GM23338 (cell line): Measurements from ENCODE around the gene ZNF766. TPM values are rescaled to one million over a fixed set of nuclear protein-coding genes. Genes with fewer than 3 reads are reported as not detected.

Experiments used
- ATAC-seq: fragments of 200-7000 bp; cut with Tn5 transposase; 3 replicates; pipeline ENCODE4 v1.9.1; 2020
- DNase-seq: peaks from one replicate; pipeline ENCODE4 v3.0.0-alpha.2; 2015; ENCODE audit warnings: low spot score
- H2AFZ ChIP-seq: fragments of 200-600 bp; sonication (generic); 2 replicates; pipeline ENCODE4 v1.8.0; 2016; ENCODE audit warnings: antibody characterized with exemption, mild to moderate bottlenecking, moderate library complexity
- H3F3A ChIP-seq: fragments of 200-600 bp; sonication (generic); replicated peaks from 2 replicates; pipeline ENCODE4 v1.8.0; 2017; ENCODE audit warnings: antibody characterized with exemption, mixed run types, low read depth
- H3K27ac ChIP-seq: fragments of 200-600 bp; sonication (generic); 2 replicates; pipeline ENCODE4 v1.6.1; 2016; ENCODE audit warnings: low read depth
- H3K27me3 ChIP-seq: fragments of 200-600 bp; sonication (generic); 2 replicates; pipeline ENCODE4 v1.8.0; 2016; ENCODE audit warnings: mild to moderate bottlenecking, mixed run types, moderate library complexity; ENCODE audit not compliant: insufficient read depth
- H3K36me3 ChIP-seq: fragments of 200-600 bp; sonication (generic); 2 replicates; pipeline ENCODE4 v1.8.0; 2016; ENCODE audit warnings: mild to moderate bottlenecking; ENCODE audit not compliant: insufficient read depth
- H3K4me1 ChIP-seq: fragments of 200-600 bp; sonication (generic); 2 replicates; pipeline ENCODE4 v1.8.0; 2016; ENCODE audit warnings: mild to moderate bottlenecking, moderate library complexity; ENCODE audit not compliant: insufficient read depth
- H3K4me2 ChIP-seq: fragments of 200-600 bp; sonication (generic); 2 replicates; pipeline ENCODE4 v1.7.1; 2017; ENCODE audit warnings: mixed run types
- H3K4me3 ChIP-seq: fragments of 200-600 bp; sonication (generic); 2 replicates; pipeline ENCODE4 v1.6.1; 2016; ENCODE audit warnings: mixed run types
- H3K79me2 ChIP-seq: fragments of 200-600 bp; sonication (generic); replicated peaks from 2 replicates; pipeline ENCODE4 v1.8.0; 2017; ENCODE audit warnings: mild to moderate bottlenecking; ENCODE audit not compliant: insufficient read depth
- H3K9me2 ChIP-seq: fragments of 200-600 bp; sonication (generic); 2 replicates; pipeline ENCODE4 v1.8.0; 2017; ENCODE audit not compliant: insufficient read depth
- H4K20me1 ChIP-seq: fragments of 200-600 bp; sonication (generic); replicated peaks from 2 replicates; pipeline ENCODE4 v1.8.0; 2017; ENCODE audit warnings: mild to moderate bottlenecking; ENCODE audit not compliant: insufficient read depth
- H3K27ac Mint-ChIP-seq: 2 replicates; pipeline ENCODE4 v1.8.0; 2020; ENCODE audit warnings: inconsistent platforms, mild to moderate bottlenecking, moderate library complexity, mixed read lengths
- H3K27me3 Mint-ChIP-seq: 3 replicates; pipeline ENCODE4 v1.8.0; 2022; ENCODE audit warnings: low read depth, mild to moderate bottlenecking, moderate library complexity, mixed read lengths, inconsistent platforms; ENCODE audit not compliant: insufficient read depth, poor library complexity
- H3K36me3 Mint-ChIP-seq: 3 replicates; pipeline ENCODE4 v1.8.0; 2021; ENCODE audit warnings: low read depth, mild to moderate bottlenecking, inconsistent platforms, moderate library complexity, mixed read lengths
- H3K4me1 Mint-ChIP-seq: 3 replicates; pipeline ENCODE4 v1.8.0; 2020; ENCODE audit warnings: mild to moderate bottlenecking, inconsistent platforms, mixed read lengths
- H3K4me3 Mint-ChIP-seq: 3 replicates; pipeline ENCODE4 v1.8.0; 2021; ENCODE audit warnings: moderate library complexity, mild to moderate bottlenecking, inconsistent platforms, mixed read lengths
- H3K9me3 Mint-ChIP-seq: 3 replicates; pipeline ENCODE4 v1.8.0; 2020; ENCODE audit warnings: moderate library complexity, mild to moderate bottlenecking, inconsistent platforms, mixed read lengths
- CREB1 ChIP-seq: fragments of 250-450 bp; sonication (Bioruptor Pico); IDR thresholded peaks from 2 replicates; pipeline ENCODE4 v1.5.0; 2020; ENCODE audit warnings: low read depth, mild to moderate bottlenecking, moderate library complexity
- EZH2 ChIP-seq: fragments of 200-600 bp; sonication (generic); IDR thresholded peaks from one replicate; pipeline ENCODE4 v1.8.0; 2017; ENCODE audit warnings: antibody characterized with exemption, mild to moderate bottlenecking, low read depth; ENCODE audit not compliant: unreplicated experiment
- EZH2phosphoT487 ChIP-seq: fragments of 200-600 bp; sonication (generic); IDR thresholded peaks from one replicate; pipeline ENCODE4 v1.8.1; 2018; ENCODE audit warnings: antibody characterized with exemption; ENCODE audit not compliant: unreplicated experiment
- JUNB ChIP-seq: IDR thresholded peaks from one replicate; pipeline ENCODE4 v1.6.1; 2016; ENCODE audit warnings: antibody characterized with exemption; ENCODE audit not compliant: unreplicated experiment
- NANOG ChIP-seq: IDR thresholded peaks from 2 replicates; pipeline ENCODE4 v1.6.1; 2016; ENCODE audit warnings: antibody characterized with exemption, borderline replicate concordance
- POLR2AphosphoS5 ChIP-seq: IDR thresholded peaks from 2 replicates; pipeline ENCODE4 v1.6.1; 2016; ENCODE audit warnings: antibody characterized with exemption, low read depth
- STAT1 ChIP-seq: IDR thresholded peaks from one replicate; pipeline ENCODE4 v1.6.1; 2016; ENCODE audit warnings: antibody characterized with exemption; ENCODE audit not compliant: unreplicated experiment
- ZNF114 ChIP-seq: fragments of 250-450 bp; sonication (Bioruptor Pico); IDR thresholded peaks from 2 replicates; pipeline ENCODE4 v1.5.0; 2020; ENCODE audit warnings: mild to moderate bottlenecking, moderate library complexity
- ZNF331 ChIP-seq: fragments of 250-450 bp; sonication (Bioruptor Pico); IDR thresholded peaks from 2 replicates; pipeline ENCODE4 v1.5.0; 2020; ENCODE audit warnings: low read depth, mild to moderate bottlenecking, moderate library complexity
- polyA plus RNA-seq: library from polyadenylated mRNA; unstranded; fragments of >200 nt; fragmentation: Nextera tagmentation; extraction: Ambion mirVana; gene quantifications from 2 replicates; pipeline ENCODE4 v1.2.1, GENCODE V29; 2016
- total RNA-seq: library from RNA; depleted of rRNA; stranded (reverse); fragments of >200 nt; shearing (Covaris generic); gene quantifications from 2 replicates; pipeline ENCODE4 v1.2.3, GENCODE V29; 2014
- TF ChIP-seq, protein P1 (sequence below): IDR thresholded peaks from one replicate; pipeline ENCODE4 v1.6.1; 2018; ENCODE audit warnings: antibody characterized with exemption; ENCODE audit not compliant: unreplicated experiment
- TF ChIP-seq, protein P2 (sequence below): fragments of 250-450 bp; sonication (Bioruptor Pico); IDR thresholded peaks from 2 replicates; pipeline ENCODE4 v1.5.0; 2020; ENCODE audit warnings: mild to moderate bottlenecking, moderate library complexity
- TF ChIP-seq, protein P3 (sequence below), 2 experiments: fragments of 200-600 bp in 1 of 2; sonication (generic) in 1 of 2; conservative IDR thresholded peaks; 2 replicates each; pipeline versions ENCODE4 v1.5.1 to v1.6.1; 2016 to 2017; ENCODE audit warnings: antibody characterized with exemption in 2 of 2, low read depth in 2 of 2, mild to moderate bottlenecking in 2 of 2, moderate library complexity in 1 of 2
- TF ChIP-seq, protein P4 (sequence below): IDR thresholded peaks from 2 replicates; pipeline ENCODE4 v1.6.1; 2016; ENCODE audit warnings: antibody characterized with exemption

The ZNF766 gene
- total and polyA plus RNA-seq, 2 experiments from 2014 or later, result 22.1 to 29.3 TPM

DNA sequence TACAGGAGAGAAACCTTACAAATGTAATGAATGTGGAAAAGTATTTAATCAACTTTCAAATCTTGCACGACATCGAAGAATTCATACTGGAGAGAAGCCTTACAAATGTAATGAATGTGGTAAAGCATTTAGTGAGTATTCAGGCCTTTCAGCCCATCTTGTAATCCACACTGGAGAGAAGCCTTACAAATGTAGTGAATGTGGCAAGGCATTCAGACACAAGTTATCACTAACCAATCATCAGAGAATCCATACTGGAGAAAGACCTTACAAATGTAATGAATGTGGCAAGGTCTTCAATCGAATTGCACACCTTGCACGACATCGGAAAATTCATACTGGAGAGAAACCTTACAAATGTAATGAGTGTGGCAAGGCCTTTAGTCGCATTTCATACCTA, 53.0 kb downstream of the ZNF766 start:
- peaks cover 99% of the 10 kb centered on the region for H3K36me3 Mint-ChIP-seq
- H3K4me2 ChIP-seq, result no peak overlapping the region
- no peaks in the 10 kb centered on the region; the same call in 1 of the 2 replicates for H3K79me2 ChIP-seq
- no peak overlapping the region for H3K4me3 ChIP-seq
- H3K4me1 ChIP-seq, result no peaks in the 10 kb centered on the region
- no peaks in the 10 kb centered on the region for H3K9me2 ChIP-seq
- no peak overlapping the region for H3K27ac Mint-ChIP-seq
- no peak for ATAC-seq
- H3K9me3 Mint-ChIP-seq, result peaks cover 100% of the 10 kb centered on the region
- no peak overlapping the region for H3K27ac ChIP-seq
- peaks cover 11% of the 10 kb centered on the region for H3K27me3 Mint-ChIP-seq
- no peak overlapping the region for H2AFZ ChIP-seq
- H3K36me3 ChIP-seq, result peaks cover 71% of the 10 kb centered on the region
- no peak for DNase-seq
- H3F3A ChIP-seq, result no peaks in the 10 kb centered on the region
- no peak overlapping the region for H3K4me3 Mint-ChIP-seq
- no peaks in the 10 kb centered on the region for H3K4me1 Mint-ChIP-seq
- TF ChIP-seq NANOG (no peak), EZH2phosphoT487 (no peak), JUNB (no peak), POLR2AphosphoS5 (no peak), STAT1 (no peak), CREB1 (no peak), EZH2 (no peak), ZNF331 (CRISPR knock-in tag) (no peak), ZNF114 (CRISPR knock-in tag) (no peak)
- TF ChIP-seq, protein P1, sequence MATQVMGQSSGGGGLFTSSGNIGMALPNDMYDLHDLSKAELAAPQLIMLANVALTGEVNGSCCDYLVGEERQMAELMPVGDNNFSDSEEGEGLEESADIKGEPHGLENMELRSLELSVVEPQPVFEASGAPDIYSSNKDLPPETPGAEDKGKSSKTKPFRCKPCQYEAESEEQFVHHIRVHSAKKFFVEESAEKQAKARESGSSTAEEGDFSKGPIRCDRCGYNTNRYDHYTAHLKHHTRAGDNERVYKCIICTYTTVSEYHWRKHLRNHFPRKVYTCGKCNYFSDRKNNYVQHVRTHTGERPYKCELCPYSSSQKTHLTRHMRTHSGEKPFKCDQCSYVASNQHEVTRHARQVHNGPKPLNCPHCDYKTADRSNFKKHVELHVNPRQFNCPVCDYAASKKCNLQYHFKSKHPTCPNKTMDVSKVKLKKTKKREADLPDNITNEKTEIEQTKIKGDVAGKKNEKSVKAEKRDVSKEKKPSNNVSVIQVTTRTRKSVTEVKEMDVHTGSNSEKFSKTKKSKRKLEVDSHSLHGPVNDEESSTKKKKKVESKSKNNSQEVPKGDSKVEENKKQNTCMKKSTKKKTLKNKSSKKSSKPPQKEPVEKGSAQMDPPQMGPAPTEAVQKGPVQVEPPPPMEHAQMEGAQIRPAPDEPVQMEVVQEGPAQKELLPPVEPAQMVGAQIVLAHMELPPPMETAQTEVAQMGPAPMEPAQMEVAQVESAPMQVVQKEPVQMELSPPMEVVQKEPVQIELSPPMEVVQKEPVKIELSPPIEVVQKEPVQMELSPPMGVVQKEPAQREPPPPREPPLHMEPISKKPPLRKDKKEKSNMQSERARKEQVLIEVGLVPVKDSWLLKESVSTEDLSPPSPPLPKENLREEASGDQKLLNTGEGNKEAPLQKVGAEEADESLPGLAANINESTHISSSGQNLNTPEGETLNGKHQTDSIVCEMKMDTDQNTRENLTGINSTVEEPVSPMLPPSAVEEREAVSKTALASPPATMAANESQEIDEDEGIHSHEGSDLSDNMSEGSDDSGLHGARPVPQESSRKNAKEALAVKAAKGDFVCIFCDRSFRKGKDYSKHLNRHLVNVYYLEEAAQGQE, result no peak
- TF ChIP-seq, protein P2, sequence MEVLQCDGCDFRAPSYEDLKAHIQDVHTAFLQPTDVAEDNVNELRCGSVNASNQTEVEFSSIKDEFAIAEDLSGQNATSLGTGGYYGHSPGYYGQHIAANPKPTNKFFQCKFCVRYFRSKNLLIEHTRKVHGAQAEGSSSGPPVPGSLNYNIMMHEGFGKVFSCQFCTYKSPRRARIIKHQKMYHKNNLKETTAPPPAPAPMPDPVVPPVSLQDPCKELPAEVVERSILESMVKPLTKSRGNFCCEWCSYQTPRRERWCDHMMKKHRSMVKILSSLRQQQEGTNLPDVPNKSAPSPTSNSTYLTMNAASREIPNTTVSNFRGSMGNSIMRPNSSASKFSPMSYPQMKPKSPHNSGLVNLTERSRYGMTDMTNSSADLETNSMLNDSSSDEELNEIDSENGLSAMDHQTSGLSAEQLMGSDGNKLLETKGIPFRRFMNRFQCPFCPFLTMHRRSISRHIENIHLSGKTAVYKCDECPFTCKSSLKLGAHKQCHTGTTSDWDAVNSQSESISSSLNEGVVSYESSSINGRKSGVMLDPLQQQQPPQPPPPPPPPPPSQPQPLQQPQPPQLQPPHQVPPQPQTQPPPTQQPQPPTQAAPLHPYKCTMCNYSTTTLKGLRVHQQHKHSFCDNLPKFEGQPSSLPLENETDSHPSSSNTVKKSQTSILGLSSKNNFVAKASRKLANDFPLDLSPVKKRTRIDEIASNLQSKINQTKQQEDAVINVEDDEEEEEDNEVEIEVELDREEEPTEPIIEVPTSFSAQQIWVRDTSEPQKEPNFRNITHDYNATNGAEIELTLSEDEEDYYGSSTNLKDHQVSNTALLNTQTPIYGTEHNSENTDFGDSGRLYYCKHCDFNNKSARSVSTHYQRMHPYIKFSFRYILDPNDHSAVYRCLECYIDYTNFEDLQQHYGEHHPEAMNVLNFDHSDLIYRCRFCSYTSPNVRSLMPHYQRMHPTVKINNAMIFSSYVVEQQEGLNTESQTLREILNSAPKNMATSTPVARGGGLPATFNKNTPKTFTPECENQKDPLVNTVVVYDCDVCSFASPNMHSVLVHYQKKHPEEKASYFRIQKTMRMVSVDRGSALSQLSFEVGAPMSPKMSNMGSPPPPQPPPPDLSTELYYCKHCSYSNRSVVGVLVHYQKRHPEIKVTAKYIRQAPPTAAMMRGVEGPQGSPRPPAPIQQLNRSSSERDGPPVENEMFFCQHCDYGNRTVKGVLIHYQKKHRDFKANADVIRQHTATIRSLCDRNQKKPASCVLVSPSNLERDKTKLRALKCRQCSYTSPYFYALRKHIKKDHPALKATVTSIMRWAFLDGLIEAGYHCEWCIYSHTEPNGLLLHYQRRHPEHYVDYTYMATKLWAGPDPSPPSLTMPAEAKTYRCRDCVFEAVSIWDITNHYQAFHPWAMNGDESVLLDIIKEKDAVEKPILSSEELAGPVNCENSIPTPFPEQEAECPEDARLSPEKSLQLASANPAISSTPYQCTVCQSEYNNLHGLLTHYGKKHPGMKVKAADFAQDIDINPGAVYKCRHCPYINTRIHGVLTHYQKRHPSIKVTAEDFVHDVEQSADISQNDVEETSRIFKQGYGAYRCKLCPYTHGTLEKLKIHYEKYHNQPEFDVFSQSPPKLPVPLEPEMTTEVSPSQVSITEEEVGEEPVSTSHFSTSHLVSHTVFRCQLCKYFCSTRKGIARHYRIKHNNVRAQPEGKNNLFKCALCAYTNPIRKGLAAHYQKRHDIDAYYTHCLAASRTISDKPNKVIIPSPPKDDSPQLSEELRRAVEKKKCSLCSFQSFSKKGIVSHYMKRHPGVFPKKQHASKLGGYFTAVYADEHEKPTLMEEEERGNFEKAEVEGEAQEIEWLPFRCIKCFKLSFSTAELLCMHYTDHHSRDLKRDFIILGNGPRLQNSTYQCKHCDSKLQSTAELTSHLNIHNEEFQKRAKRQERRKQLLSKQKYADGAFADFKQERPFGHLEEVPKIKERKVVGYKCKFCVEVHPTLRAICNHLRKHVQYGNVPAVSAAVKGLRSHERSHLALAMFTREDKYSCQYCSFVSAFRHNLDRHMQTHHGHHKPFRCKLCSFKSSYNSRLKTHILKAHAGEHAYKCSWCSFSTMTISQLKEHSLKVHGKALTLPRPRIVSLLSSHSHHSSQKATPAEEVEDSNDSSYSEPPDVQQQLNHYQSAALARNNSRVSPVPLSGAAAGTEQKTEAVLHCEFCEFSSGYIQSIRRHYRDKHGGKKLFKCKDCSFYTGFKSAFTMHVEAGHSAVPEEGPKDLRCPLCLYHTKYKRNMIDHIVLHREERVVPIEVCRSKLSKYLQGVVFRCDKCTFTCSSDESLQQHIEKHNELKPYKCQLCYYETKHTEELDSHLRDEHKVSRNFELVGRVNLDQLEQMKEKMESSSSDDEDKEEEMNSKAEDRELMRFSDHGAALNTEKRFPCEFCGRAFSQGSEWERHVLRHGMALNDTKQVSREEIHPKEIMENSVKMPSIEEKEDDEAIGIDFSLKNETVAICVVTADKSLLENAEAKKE (CRISPR knock-in tag), result no peak
- TF ChIP-seq, protein P3, sequence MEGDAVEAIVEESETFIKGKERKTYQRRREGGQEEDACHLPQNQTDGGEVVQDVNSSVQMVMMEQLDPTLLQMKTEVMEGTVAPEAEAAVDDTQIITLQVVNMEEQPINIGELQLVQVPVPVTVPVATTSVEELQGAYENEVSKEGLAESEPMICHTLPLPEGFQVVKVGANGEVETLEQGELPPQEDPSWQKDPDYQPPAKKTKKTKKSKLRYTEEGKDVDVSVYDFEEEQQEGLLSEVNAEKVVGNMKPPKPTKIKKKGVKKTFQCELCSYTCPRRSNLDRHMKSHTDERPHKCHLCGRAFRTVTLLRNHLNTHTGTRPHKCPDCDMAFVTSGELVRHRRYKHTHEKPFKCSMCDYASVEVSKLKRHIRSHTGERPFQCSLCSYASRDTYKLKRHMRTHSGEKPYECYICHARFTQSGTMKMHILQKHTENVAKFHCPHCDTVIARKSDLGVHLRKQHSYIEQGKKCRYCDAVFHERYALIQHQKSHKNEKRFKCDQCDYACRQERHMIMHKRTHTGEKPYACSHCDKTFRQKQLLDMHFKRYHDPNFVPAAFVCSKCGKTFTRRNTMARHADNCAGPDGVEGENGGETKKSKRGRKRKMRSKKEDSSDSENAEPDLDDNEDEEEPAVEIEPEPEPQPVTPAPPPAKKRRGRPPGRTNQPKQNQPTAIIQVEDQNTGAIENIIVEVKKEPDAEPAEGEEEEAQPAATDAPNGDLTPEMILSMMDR (conservative IDR thresholded peaks at IDR 0.05; ENCODE audit: low read depth in 2 of 2), result no peak
- TF ChIP-seq, protein P4, sequence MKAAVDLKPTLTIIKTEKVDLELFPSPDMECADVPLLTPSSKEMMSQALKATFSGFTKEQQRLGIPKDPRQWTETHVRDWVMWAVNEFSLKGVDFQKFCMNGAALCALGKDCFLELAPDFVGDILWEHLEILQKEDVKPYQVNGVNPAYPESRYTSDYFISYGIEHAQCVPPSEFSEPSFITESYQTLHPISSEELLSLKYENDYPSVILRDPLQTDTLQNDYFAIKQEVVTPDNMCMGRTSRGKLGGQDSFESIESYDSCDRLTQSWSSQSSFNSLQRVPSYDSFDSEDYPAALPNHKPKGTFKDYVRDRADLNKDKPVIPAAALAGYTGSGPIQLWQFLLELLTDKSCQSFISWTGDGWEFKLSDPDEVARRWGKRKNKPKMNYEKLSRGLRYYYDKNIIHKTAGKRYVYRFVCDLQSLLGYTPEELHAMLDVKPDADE, result no peak
- no peaks in the 10 kb centered on the region for H3K27me3 ChIP-seq
- H4K20me1 ChIP-seq, result no peaks in the 10 kb centered on the region
